ENCODE data around the gene SPOP.
"Not testable (repeated sequence)": the region's sequence is repeated elsewhere in the genome, so short reads cannot be mapped to it uniquely, and the experiment has no call there.

Gene SPOP

DNA sequence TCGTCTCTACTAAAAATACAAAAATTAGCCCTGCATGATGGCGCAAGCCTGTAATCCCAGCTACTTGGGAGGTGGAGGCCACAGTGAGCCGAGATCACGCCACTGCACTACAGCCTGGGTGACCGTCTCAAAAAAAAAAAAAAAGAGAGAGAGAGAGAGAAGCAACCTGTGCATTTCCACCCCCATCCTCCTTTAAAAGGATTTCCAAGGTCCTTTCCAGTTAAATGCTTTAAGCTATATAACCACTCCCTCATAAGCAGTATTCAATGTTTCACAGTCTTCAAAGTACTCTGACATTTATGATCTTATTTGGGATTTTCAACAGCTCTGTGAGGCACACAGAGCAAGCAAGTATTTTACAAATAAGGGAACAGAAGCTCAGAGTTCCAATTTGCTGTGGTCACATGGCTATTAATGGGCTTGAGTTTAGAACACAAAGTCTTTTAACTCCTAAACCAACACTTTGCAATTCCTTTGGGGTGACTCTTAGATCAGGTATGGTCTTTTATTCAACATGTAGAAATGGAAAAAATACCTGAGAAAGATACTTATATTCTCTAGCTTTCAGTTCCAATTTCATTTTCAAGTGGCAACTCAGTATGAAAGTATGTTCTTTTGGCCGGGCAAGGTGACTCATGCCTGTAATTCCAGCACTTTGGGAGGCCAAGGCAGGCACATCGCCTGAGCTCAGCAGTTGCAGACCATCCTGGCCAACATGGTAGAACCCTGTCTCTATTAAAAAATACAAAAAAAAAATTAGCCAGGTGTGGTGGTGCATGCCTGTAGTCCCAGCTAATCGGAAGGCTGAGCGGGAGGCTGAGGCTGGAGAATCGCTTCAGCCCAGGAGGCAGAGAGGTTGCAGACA is 31.3 kb downstream of the SPOP start:
- no peak for DNase-seq

DNA sequence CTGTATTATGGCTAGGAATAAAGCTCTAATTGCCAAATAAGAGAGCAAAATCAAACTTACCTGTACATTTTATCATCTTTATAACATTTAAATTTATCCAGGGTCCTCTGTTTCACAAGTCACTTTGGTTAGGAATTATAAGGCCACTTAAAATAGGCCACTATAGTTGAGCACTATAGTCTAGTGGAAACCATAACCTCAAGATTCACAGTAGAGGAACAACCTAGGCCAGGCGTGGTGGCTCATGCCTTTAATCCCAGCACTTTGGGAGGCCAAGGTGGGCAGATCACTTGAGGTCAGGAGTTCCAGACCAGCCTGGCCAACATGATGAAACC is 31.9 kb downstream of the SPOP start:
- not testable (repeated sequence) for DNase-seq

DNA sequence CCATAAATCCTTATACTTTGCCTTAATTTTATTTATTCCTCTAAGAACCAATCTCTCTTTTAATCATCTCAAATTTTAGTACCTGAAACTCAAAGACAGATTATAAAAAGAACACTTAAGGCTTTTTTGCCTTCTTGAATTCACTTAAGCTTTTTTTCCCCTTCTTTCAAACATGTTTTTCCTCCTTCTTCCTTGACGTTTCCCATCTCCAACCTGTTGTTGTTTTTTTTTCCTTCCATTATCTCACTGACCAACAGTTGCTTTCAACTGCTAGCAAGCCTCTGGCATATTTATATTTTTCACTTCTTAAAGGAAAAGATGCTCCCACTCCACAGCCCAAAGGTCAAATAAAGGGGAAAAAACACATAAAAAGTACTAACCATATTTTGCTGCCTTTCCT is 32.2 kb downstream of the SPOP start:
- no peak for DNase-seq

DNA sequence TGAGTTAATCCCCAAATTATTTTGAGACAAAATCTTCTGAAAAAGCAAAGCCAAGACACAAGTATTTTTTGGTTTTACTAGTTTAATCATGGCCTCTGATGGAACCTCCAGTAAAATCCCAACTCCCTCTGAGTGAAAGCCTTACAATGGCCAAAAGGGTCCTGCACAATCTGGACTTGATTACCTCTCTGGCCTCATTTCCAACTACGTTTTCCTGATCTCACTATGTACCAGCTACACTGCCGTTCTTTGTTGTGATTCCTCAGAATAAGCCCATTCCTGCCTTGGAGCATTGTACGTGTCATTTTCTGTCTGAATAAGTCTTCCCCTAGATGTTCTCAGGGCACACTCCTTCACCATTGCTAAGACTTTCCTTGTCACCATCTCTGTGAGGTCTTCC is 37.3 kb downstream of the SPOP start:
- DNase-seq: no peak

DNA sequence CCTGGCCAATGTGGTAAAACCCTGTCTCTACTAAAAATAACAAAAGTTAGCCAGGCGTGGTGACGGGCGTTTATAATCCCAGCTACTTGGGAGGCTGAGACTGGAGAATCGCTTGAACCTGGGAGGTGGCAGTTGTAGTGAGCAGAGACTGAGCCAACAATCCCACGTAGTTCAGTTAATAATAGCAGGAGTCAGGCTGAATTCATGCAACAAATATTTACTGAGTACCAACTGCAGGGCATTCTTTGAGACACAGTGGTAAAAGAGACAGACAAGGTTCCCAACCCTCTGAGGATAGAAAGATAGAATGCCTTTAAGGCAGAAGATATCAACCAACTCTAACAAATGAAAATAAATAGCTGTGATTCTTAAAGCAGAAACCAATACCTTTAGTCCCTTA is 39.1 kb downstream of the SPOP start:
- DNase-seq: no peak

DNA sequence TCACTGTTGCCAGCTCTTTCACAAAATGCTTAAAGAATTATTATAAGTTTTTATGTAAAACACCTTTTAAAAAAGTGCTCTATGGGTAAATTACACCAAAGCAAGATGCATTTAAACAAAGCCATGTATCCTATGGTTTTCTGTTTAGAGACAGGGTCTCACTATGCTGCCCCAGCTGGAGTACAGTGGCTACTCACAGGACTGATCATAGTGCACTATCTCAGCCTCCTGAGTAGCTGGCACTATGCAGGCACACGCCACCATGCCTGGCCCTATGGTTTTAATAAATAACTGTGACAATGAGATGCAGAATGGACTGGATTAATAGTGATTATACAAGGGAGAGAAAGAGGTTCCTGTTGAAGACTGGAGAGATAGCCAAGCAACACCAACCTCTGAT is 40.2 kb downstream of the SPOP start:
- DNase-seq: no peak

DNA sequence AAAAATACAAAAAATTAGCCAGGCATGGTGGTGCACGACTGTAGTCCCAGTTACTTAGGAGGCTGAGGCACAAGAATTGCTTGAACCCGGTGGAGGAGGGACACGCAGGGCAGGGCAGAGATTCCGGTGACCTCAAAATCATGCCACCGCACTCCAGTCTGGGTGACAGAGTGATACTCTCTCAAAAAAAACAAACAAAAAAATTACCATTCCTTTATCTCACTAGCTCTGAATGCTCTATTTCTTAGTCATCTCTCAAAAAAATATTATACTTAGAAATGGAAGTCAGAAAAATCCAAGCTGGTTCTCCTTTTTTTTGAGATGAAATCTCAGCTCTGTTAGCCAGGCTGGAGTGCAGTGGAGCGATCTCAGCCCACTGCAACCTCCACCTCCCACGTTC is 40.8 kb downstream of the SPOP start:
- DNase-seq: no peak

DNA sequence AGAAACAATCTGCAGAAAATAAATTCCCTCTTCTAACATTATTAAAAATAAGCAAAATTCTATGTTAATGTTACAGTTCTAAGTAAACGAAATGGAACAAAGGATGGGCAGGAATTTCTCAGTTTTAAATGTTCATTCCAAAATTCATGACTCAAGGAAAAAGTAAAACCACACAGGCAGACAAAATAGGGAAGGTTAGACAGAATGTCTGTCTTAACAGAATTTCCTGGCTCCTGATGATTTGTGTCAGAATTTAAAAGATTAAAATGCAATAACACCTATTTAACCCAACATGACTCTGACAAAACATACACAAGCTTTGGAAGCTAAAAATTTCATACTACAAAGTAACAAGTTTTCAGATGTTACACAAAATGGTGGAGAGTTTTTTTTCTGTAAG is 42.8 kb downstream of the SPOP start:
- DNase-seq: no peak

DNA sequence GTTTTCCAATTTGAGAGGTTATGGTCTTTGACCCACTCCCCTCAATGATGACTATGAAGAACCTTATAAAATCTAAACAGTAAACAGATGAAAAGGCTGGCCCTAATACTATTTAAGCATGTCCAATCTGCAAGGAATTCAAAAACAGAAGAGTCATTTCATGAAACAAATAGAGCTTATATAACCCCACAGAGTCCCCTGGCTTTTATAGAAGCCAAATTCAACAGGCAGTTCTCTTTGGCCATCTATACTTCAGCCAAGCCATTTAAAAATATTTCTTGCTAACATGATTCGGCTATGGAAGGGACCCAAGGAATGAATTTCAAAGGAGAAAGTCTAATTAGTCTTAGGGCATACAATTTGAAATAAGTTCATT is 43.4 kb downstream of the SPOP start:
- no peak for DNase-seq

DNA sequence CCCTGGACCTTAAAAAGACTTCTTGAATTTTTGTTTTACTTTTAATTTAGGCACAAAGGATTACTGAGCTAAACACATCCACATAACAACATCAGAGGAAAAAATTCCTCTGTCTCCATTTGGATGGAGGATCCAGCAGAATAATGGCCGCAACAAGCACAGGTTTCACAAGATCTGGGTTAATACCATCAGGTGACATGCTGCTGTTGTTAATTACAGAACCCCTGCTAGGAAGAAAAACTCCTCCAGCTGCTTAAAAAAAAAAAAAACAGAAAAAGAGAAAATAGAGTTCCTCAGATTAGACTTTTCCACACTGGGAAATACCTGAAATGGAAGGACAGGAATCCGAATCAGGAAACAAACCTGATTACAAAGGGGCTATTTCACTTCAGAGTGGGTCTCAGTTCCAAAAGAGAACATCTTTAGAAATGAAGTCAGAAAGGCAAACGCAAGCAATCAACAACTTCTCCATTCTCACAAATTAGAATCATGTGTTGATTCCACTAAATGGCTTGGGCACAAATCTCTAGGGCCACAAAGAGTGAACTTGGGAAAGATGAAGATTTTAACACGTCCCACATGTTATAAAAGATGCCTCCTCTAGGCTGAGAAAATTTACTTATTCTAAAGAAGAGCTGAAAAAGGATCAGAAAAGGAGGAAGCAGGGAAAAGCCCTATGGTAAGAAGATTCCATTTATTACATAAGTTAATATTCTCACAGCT is 44.0 kb downstream of the SPOP start:
- no peak for DNase-seq

DNA sequence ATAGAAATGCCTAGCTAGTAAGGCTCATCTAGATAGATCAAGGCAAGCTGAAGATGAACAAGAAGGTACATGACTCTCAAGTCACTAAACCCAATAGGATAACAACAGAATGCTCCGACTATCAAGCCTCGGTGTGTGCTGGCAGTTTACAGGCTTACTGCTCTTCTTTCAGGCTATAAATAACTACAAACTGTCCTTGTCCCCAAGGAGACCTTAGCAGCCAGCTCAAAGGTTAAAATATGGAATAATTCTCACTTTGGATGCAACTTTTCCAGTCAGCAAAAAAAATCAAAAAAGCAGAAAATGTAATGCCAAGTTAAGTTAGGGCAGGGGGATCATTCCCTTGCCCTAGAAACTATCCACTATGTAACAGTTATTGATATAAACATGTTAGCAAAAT is 44.6 kb downstream of the SPOP start:
- DNase-seq: no peak

DNA sequence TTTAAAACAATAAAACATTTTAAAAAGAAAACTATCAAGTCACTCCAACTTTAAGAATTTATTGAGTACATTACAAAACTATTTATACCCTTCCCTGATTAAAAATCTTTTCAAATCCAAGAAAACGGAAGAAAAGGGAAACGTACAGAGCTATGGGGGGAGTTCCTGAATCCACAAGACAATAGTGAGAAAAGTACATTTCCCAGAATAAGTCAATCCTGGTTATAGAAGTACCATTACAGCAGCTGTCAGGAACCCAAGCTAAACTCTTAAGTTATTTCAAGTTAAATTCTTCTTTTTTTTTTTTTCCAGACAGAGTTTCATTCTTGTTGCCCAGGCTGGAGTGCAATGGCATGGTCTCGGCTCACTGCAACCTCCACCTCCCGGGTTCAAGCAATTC is 45.7 kb downstream of the SPOP start:
- DNase-seq: no peak

DNA sequence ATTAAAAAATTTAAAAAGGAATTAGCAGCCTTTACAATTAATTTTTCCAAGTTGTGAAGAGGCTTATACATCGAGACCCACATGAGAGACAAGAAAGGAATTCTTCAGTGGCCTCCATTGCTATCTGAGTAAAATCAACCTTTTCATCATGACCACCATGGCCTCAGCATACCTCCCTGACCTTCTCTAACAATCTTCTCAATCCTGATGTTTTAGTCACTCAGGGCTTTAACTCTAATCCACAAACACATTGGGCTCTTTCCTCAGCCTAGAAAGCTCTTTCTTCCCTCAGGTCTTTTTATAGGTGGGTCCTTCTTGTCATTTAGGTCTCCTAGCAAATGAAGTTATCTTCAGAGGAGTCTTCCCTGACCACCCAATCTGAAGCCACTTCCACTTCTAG is 46.4 kb downstream of the SPOP start:
- DNase-seq: no peak

DNA sequence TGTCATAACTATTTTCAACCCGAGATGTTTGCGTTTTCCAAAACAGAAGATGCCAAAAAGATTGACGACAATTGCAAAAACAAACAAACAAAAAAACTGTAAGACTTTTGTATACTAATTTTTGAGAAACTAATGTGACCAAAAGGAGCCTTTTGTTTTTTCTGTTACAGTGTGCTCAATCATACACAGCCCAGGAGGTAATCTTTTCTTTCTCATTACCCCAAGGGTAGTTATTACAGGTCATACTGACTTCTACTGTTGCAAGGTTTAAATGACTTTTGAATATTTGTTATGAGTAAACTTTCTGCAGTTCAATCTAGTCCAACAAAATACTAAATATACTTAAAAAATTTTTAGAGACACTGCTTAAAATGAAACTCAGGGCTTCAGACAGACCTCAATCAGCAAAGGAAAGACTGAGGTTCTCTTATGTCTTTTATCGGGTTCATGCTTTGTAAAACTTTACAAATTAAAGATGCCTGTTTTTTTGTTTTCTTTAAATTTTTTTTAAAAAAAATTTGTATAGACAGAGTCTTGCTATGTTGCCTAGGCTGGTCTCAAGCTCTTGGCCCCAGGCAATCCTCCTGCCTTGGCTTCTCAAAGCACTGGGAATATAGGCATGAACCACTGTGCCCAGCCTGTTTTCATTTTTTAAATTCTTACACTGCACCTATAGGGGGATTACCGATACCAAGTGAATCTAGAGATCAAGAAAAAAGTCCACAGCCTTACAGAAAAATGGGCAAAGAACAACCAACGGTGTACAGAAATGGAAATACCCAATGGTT is 47.6 kb downstream of the SPOP start:
- no peak for DNase-seq

DNA sequence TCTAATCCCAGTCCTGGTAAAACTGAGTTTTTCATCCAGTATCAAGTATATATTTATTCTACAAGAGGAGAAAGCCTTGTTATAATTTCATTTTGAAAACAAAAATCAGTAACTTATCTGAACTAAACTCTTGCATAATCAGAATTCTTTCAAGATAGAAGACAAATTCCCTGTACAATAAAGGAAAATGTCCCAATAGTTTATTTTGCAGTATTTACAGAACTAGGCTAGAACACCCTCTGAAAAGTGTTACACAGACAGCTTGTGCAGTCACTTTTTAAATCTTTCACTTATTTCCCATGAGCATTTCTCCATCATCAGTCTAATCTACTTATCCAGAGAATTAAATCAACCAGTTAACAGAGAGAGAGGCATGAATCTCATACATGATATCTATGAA is 48.5 kb downstream of the SPOP start:
- DNase-seq: no peak

DNA sequence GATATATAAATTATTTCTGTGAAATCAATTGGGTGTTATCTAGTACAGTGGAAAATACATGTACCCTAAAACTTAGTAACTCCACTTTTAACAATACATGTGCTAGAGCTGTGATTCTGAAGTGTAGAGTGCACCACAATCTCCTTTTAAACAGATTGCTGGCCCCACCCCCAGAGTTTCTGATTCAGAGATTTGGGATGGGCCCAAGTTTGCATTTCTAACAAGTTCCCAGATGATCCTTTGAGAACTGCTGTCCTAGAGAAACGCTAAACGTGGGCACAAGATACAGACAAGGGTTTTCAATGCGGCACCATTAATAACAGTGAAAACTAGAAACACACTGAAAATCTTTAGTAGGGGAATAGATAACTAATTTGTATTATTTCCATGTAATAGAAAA is 53.0 kb downstream of the SPOP start:
- DNase-seq: no peak

DNA sequence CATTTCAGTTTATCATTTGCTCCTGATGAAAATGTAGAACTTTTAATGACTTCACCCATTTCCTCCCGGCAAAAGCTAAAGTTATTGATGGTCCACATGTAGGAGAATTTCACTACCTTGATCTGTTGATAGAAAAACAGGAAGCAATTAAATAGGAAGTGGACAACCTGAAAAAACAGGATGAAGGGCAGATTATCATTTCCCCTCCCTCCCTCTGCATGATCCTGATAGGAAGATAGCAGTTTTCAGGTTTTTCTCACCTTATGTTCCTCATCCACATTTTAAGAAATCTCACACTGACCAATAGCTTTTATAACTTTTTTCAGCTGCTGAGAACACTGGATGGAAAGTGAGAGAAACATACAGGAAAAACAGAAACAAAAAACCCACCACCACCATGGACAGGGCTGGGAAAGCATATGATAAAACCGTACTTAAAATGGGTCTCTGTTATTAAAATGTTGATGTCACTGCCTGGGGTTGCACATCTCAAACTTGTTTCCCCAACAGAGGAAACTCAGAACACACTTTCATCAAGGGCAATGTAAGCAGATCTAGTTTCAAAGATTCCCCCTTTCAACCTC is 55.9 kb downstream of the SPOP start:
- no peak for DNase-seq

DNA sequence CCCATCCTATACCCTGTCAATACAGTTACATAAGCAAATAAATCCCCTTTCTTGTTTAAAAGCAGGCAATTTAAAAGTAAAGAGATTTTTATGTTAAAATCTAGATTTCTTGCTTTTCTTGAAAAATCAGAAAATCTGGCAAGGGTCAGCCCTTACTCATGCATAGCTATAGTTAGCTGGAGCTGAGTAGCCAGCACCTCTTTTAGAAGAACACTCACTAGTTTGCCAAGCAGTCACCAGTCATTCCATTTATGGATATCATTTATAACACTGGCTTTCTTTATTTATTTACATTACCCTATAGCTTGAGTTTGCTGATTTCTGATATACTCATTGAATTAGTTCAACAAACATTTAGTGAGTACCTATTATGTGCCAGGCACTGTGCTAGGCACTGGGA is 56.5 kb downstream of the SPOP start:
- DNase-seq: no peak

DNA sequence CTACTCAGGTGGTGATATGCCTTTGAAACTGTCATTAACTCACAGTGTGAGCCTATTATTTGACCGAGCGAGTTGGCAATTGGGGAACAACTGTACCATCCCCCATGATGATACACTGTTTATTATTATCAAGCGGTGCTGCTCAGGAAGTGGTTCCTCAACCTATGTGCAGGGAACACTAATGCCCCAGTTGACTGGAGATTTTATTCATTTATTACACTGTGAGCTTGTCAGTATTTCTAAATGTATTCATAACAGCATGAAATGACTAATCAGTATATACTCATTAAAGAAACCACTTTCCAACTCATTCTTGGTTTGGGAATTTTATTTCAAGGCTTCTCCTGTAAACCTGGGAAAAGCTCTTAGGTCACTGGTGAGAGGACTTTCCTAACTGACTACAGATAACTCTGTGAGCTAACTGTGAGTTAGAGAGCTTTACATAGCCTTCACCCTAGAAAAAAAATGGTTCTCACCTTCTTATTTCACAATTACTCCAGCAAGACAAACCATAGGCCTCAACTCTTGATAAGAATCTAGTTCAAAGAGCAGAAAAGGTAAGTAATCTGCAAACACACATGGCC is 59.8 kb downstream of the SPOP start:
- DNase-seq: no peak

DNA sequence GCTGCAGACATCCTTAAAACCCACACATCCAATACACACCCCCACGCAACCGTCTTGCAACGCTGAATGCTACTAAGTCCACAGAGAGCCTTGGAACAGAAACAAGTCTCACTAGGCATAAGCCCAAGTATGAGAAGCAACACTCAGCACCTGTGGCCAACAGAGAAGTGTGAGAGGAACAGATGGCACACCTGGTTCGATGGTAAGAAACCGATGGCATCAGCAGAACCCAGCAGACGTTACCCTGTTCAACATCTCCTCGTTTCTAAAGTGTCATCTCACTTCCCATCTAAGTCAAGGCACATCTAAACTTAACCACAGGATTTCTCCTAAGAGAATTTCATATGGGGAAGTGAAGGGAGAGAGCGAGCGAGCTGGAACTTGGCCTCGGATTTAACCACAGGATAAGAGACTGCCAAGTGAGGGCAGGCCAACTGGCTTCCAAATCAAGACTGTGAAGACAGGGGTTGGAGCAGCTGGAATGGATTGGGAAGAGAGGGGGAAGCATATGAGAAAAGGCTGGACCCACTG is 61.2 kb downstream of the SPOP start:
- no peak for DNase-seq

DNA sequence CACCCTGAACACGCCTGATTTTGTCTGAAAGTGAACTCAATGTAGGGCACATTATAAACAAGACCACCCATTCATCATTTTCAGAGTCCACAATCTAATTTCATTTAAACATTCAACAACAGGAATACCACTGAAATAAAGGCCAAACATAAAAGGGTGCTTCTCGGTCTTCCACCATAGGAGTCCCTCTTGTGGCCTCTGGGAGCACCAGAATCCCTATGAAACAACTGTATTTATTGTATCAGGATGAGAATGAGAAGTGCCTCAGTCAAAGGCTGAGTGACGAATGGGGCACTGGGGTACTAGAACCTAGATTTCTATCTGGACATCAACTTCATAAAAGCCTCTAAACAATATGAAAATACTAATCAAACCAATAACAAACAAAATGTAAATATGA is 61.8 kb downstream of the SPOP start:
- no peak for DNase-seq

DNA sequence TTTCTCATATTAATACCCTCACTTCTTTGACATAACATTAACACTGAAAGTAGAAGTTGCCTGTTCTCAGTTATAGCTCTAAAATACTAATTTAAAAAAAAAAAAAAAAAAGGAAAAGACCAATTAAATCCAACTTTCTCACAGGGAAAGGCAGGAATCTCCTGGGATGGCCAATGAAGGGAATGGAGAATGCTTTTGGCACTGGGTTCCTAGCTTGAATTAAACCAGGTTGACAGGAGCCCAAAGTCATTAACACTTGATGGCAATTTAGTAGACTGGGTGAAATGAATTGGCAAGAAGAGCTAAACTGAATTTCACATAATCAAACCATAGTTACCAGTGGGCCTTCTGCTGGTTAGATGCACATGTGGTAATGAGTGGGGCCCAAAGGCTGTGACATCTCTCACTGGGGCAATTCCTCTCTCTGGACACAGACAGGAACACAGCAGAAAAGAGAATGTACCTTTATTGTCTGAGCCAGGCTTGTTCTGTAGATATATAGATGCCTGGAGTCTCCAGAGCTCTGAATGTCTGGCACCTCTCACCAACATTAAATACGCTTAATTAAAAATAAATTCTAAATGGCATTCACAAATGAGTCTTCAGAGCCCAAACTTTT is 64.6 kb downstream of the SPOP start:
- DNase-seq: no peak

DNA sequence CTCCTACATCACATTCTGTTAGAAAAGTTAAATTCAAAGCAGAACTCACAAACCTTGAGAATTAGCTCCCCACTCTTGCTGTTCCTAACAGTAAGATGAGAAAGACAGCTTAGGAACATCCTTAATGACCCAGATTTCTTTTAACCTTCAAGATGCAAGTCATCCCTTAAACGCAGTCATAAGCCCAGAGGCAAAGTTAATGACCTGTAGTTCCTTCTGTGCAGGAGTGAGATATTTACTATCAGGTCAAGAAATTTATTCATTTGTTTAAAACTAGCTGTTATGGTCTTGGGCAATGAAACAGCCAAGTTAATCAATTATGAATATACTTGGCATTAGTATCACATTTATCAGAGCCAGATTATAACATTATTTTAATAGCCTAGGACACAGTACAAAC is 65.2 kb downstream of the SPOP start:
- no peak for DNase-seq
